Loucy (cell line): ENCODE results near the gene LONP2.

Experiments used
- CTCF ChIP-seq: fragments of 200-600 bp; sonication (generic); conservative IDR thresholded peaks from 2 replicates; pipeline ENCODE4 v1.5.1; 2014; ENCODE audit warnings: mild to moderate bottlenecking, antibody characterized with exemption, low read length
- EZH2phosphoT487 ChIP-seq: fragments of 200-600 bp; IDR thresholded peaks from 2 replicates; pipeline ENCODE4 v1.6.1; 2018; ENCODE audit warnings: antibody characterized with exemption, mild to moderate bottlenecking, moderate library complexity, borderline replicate concordance

- TF ChIP-seq EZH2phosphoT487 = no peak
- TF ChIP-seq CTCF = no peak
Observed at GRCh38 chr16:48393485-48394354, 149.6 kb downstream of the LONP2 start.
